Measurements from ENCODE around the gene TRPC4. TPM values are rescaled to one million over a fixed set of nuclear protein-coding genes. Genes with fewer than 3 reads are reported as not detected.

The TRPC4 gene
- total and polyA plus RNA-seq, 2 donors (not counting 1 experiment from before 2014, with no cell fraction given): not detected

DNA sequence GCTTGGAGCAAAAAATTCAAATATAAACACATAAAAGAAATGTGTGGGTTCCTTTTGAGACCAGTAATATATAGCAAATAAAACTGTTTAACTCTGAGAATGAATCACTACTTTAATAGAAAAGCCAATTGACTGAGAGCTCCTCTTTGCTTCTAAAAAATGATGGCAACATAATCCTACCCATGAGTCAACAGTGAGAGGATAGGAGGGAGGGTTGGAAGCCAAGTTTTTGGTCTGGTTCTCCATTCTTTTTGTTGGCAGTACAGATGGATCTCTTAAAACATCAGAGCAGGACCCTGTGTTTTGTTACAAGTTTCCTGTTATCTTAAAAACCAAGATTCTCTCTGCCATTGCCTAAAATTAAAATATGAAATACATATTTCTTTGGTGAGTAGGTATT is 221.0 kb downstream of the TRPC4 start:
- Histone ChIP-seq H3K9me3 (ENCODE audit: control extremely low read depth in 1 of 3, control insufficient read depth in 2 of 3, insufficient read depth in 1 of 3, low read length in 2 of 3) (no peaks in the 10 kb centered on the region), H3K36me3 (replicated peaks in 1 of 2; ENCODE audit: control extremely low read depth in 1 of 2, control insufficient read depth in 1 of 2, extremely low read depth in 1 of 2, insufficient read depth in 2 of 2, low read length in 1 of 2) (no peaks in the 10 kb centered on the region), H3K4me3 (ENCODE audit: control extremely low read depth in 1 of 5, extremely low read depth in 1 of 5, insufficient read depth in 1 of 5, low read depth in 2 of 5, low read length in 4 of 5) (no peak overlapping the region), H3K4me1 (ENCODE audit: control insufficient read depth in 2 of 2, insufficient read depth in 2 of 2, low read length in 2 of 2) (no peaks in the 10 kb centered on the region), H4K20me1 (ENCODE audit: control insufficient read depth, insufficient read depth, low read length, poor library complexity, severe bottlenecking) (no peaks in the 10 kb centered on the region), H3K79me2 (ENCODE audit: control insufficient read depth, insufficient read depth, low read length) (no peaks in the 10 kb centered on the region), H3K9ac (ENCODE audit: low read length) (no peak overlapping the region), H3K27me3 (replicated peaks in 1 of 4; ENCODE audit: control extremely low read depth in 1 of 4, control insufficient read depth in 3 of 4, insufficient read depth in 4 of 4, low read length in 3 of 4) (no peaks in the 10 kb centered on the region), H2AFZ (ENCODE audit: insufficient read depth, low read depth, low read length, poor library complexity, severe bottlenecking) (no peak overlapping the region), H3K27ac (ENCODE audit: low read length in 2 of 2) (no peak overlapping the region), H3K4me2 (replicated peaks; ENCODE audit: low read depth, low read length, poor library complexity, severe bottlenecking) (no peak overlapping the region)
- ChIA-PET CTCF (no interaction called here), POLR2A (no interaction called here)
- no peak for ATAC-seq (ENCODE audit: low read depth)
- no peak for DNase-seq
- H3K9me3 Mint-ChIP-seq (ENCODE audit: insufficient read depth): no peaks in the 10 kb centered on the region
- H3K4me1 Mint-ChIP-seq: no peaks in the 10 kb centered on the region
- H3K4me3 Mint-ChIP-seq: no peak overlapping the region
- TF ChIP-seq, protein P1, sequence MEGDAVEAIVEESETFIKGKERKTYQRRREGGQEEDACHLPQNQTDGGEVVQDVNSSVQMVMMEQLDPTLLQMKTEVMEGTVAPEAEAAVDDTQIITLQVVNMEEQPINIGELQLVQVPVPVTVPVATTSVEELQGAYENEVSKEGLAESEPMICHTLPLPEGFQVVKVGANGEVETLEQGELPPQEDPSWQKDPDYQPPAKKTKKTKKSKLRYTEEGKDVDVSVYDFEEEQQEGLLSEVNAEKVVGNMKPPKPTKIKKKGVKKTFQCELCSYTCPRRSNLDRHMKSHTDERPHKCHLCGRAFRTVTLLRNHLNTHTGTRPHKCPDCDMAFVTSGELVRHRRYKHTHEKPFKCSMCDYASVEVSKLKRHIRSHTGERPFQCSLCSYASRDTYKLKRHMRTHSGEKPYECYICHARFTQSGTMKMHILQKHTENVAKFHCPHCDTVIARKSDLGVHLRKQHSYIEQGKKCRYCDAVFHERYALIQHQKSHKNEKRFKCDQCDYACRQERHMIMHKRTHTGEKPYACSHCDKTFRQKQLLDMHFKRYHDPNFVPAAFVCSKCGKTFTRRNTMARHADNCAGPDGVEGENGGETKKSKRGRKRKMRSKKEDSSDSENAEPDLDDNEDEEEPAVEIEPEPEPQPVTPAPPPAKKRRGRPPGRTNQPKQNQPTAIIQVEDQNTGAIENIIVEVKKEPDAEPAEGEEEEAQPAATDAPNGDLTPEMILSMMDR (IDR thresholded peaks at IDR 0.05): no peak
- TF ChIP-seq EZH2 (IDR thresholded peaks at IDR 0.05; ENCODE audit: borderline replicate concordance, insufficient read depth, low read depth, low read length, poor library complexity, severe bottlenecking): no peak
- H3K27me3 Mint-ChIP-seq: no peaks in the 10 kb centered on the region
- intact Hi-C loops (cut with micrococcal nuclease): no loop called here
- no peak overlapping the region for H3K27ac Mint-ChIP-seq

DNA sequence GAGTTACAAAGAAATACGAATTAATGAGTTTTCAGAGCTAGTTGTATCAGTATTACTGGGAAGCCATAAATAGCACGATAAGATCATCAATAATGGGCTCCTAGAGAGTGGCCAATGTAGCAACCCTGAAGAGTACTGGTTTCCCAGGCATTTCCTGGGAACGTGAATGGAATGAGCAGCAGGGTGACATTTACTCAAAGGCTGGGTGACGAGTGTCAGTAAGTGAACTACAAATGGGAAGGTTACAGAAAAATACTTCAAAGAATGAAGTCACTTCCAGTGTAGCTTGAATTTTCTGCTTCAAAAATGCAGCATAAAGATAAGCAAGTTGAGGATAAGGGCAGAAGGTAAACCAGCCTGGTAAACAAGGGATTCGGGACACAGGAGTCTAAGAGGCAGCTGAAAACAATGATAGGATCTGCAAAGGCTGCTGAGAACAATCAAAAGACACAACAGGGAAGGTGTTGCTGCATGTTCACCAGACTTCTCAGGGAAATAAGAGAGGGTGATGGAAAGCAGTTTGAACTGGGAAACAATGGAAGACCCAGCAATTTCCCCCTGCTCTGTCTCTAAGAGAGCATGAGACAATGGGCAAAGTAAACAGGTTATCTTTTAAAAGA is 222.4 kb downstream of the TRPC4 start:
- no peaks in the 10 kb centered on the region for H4K20me1 ChIP-seq (ENCODE audit: control insufficient read depth, insufficient read depth, low read length, poor library complexity, severe bottlenecking)
- no peak overlapping the region for H2AFZ ChIP-seq (ENCODE audit: insufficient read depth, low read depth, low read length, poor library complexity, severe bottlenecking)
- intact Hi-C loops (cut with micrococcal nuclease): no loop called here
- ChIA-PET POLR2A (no interaction called here), CTCF (no interaction called here)
- Mint-ChIP-seq H3K9me3 (ENCODE audit: insufficient read depth) (no peaks in the 10 kb centered on the region), H3K4me1 (no peaks in the 10 kb centered on the region), H3K4me3 (no peak overlapping the region), H3K27me3 (no peaks in the 10 kb centered on the region), H3K27ac (no peak overlapping the region)
- ATAC-seq (ENCODE audit: low read depth) (no peak), DNase-seq (no peak)
- no peaks in the 10 kb centered on the region for H3K27me3 ChIP-seq (replicated peaks in 1 of 4; ENCODE audit: control extremely low read depth in 1 of 4, control insufficient read depth in 3 of 4, insufficient read depth in 4 of 4, low read length in 3 of 4)
- H3K9ac ChIP-seq (ENCODE audit: low read length): no peak overlapping the region
- no peak overlapping the region for H3K4me2 ChIP-seq (replicated peaks; ENCODE audit: low read depth, low read length, poor library complexity, severe bottlenecking)
- H3K27ac ChIP-seq (ENCODE audit: low read length in 2 of 2): no peak overlapping the region
- TF ChIP-seq, protein P1 (IDR thresholded peaks at IDR 0.05): no peak
- no peak for TF ChIP-seq EZH2 (IDR thresholded peaks at IDR 0.05; ENCODE audit: borderline replicate concordance, insufficient read depth, low read depth, low read length, poor library complexity, severe bottlenecking)
- no peaks in the 10 kb centered on the region for H3K79me2 ChIP-seq (ENCODE audit: control insufficient read depth, insufficient read depth, low read length)
- H3K36me3 ChIP-seq (replicated peaks in 1 of 2; ENCODE audit: control extremely low read depth in 1 of 2, control insufficient read depth in 1 of 2, extremely low read depth in 1 of 2, insufficient read depth in 2 of 2, low read length in 1 of 2): no peaks in the 10 kb centered on the region
- 25% methylated on average over 4 of the region's 5 CpGs for WGBS (ENCODE audit: insufficient coverage)
- H3K4me1 ChIP-seq (ENCODE audit: control insufficient read depth in 2 of 2, insufficient read depth in 2 of 2, low read length in 2 of 2): no peaks in the 10 kb centered on the region
- no peaks in the 10 kb centered on the region for H3K9me3 ChIP-seq (ENCODE audit: control extremely low read depth in 1 of 3, control insufficient read depth in 2 of 3, insufficient read depth in 1 of 3, low read length in 2 of 3)
- H3K4me3 ChIP-seq (ENCODE audit: control extremely low read depth in 1 of 5, extremely low read depth in 1 of 5, insufficient read depth in 1 of 5, low read depth in 2 of 5, low read length in 4 of 5): no peak overlapping the region
